PFSK-1 (cell line): ENCODE data around the gene TMEM131L.

ENCODE experiments used
- POLR2AphosphoS5 ChIP-seq: IDR thresholded peaks from 2 replicates; pipeline ENCODE4 v1.6.1; 2012; ENCODE audit warnings: low read depth, mild to moderate bottlenecking, control low read depth, low read length, moderate library complexity
- REST ChIP-seq, 2 experiments: IDR thresholded peaks; 2 replicates each; pipeline versions ENCODE4 v1.6.1 to v1.8.0; 2011 to 2012; ENCODE audit warnings: low read depth in 2 of 2, low read length in 2 of 2, control low read depth in 1 of 2, inconsistent platforms in 1 of 2, mild to moderate bottlenecking in 1 of 2, moderate library complexity in 1 of 2; ENCODE audit not compliant: insufficient read depth in 1 of 2

GRCh38 chr4:153532636-153533035 is 66.5 kb downstream of the TMEM131L start:
- TF ChIP-seq POLR2AphosphoS5 (no peak), REST (IDR thresholded peaks at IDR 0.05; ENCODE audit: insufficient read depth in 1 of 2, low read depth in 2 of 2, low read length in 2 of 2) (no peak)
